GM20000 (cell line): ENCODE data around the gene CRTC3.

Experiments
- DNase-seq: peaks from one replicate; pipeline ENCODE4 v3.0.0; 2012; ENCODE audit warnings: low spot score
- TF ChIP-seq, protein P1 (sequence below): IDR thresholded peaks from 2 replicates; pipeline ENCODE4 v1.5.1; 2012; ENCODE audit warnings: mild to moderate bottlenecking, control low read depth; ENCODE audit errors: extremely low read depth, missing control alignments

CRTC3 gene

GRCh38 chr15:90565866-90566265 is 36.1 kb downstream of the CRTC3 start:
- TF ChIP-seq, protein P1, sequence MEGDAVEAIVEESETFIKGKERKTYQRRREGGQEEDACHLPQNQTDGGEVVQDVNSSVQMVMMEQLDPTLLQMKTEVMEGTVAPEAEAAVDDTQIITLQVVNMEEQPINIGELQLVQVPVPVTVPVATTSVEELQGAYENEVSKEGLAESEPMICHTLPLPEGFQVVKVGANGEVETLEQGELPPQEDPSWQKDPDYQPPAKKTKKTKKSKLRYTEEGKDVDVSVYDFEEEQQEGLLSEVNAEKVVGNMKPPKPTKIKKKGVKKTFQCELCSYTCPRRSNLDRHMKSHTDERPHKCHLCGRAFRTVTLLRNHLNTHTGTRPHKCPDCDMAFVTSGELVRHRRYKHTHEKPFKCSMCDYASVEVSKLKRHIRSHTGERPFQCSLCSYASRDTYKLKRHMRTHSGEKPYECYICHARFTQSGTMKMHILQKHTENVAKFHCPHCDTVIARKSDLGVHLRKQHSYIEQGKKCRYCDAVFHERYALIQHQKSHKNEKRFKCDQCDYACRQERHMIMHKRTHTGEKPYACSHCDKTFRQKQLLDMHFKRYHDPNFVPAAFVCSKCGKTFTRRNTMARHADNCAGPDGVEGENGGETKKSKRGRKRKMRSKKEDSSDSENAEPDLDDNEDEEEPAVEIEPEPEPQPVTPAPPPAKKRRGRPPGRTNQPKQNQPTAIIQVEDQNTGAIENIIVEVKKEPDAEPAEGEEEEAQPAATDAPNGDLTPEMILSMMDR = no peak
- DNase-seq = no peak

DNA sequence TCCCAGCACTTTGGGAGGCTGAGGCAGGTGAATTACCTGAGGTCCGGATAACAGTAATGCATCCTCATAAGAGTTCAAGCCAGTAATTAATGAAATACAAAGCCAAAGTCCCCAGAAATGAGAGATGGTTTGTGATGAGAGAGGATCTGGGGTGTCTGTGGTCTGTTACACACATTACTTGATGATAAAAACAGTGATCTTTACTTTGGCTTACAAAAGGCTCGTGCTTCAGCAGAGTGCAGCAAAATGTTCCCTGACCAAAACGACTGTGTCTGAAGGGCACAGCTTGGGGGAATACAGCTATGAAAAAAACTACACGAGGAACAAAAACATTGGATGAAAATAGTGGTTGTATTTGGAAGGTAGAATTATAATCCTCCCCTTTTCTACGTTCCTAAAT is 40.9 kb downstream of the CRTC3 start:
- TF ChIP-seq, protein P1 = no peak
- DNase-seq = no peak

DNA sequence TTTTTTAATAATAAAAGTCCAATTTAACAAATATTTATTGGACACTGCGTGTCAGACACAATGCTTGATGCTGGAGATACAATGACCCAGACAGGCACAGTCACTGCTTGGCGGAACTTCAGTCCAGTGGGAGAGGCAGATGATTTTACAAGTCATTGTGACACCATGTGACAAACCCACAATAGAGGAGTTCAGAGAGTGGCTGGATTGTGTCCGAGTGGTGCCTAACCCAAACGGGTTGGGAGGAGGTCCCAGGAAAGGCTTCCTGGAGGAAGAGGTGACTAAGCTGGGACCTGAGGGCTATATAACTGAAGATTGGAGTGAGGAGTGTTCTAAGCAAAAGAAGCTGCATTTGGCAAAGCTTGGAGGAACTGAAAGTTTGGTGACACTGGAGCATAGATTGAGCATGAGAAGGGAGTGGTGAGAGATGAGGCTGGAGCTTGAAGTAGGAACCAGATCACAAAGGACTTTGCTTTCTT is 41.4 kb downstream of the CRTC3 start:
- no peak for DNase-seq
- TF ChIP-seq, protein P1 = no peak

GRCh38 chr15:90572893-90573292 is 43.2 kb downstream of the CRTC3 start:
- DNase-seq = no peak
- TF ChIP-seq, protein P1 = no peak

GRCh38 chr15:90576711-90577389 is 47.1 kb downstream of the CRTC3 start:
- TF ChIP-seq, protein P1 = no peak
- DNase-seq = no peak

- TF ChIP-seq, protein P1 = no peak
- no peak for DNase-seq
Measured at GRCh38 chr15:90579213-90579612, 49.5 kb downstream of the CRTC3 start.

GRCh38 chr15:90580099-90580498 is 50.4 kb downstream of the CRTC3 start:
- no peak for DNase-seq
- TF ChIP-seq, protein P1 = no peak
